ENCODE measurements around the gene TSPAN15.

TSPAN15 gene

GRCh38 chr10:69411476-69411875 lies 39.8 kb upstream of the TSPAN15 start:
- peak; percentile 38 for DNase-seq (ENCODE audit: low read depth)
- TF ChIP-seq CTCF (IDR thresholded peaks at IDR 0.05; ENCODE audit: insufficient read depth, low read depth, low read length, missing control alignments) = no peak
- H3K4me3 ChIP-seq (ENCODE audit: low read length) = no peak overlapping the region

- DNase-seq (ENCODE audit: low read depth) = no peak
- H3K4me3 ChIP-seq (ENCODE audit: low read length) = no peak overlapping the region
- no peak for TF ChIP-seq CTCF (IDR thresholded peaks at IDR 0.05; ENCODE audit: insufficient read depth, low read depth, low read length, missing control alignments)
Observed at GRCh38 chr10:69412232-69412790, 39.0 kb upstream of the TSPAN15 start.

GRCh38 chr10:69413221-69413865 lies 37.9 kb upstream of the TSPAN15 start:
- peak; percentile 65 for DNase-seq (ENCODE audit: low read depth)
- no peak overlapping the region for H3K4me3 ChIP-seq (ENCODE audit: low read length)
- TF ChIP-seq CTCF (IDR thresholded peaks at IDR 0.05; ENCODE audit: insufficient read depth, low read depth, low read length, missing control alignments) = peak; percentile 59

- no peak for DNase-seq (ENCODE audit: low read depth)
- H3K4me3 ChIP-seq (ENCODE audit: low read length) = no peak overlapping the region
- no peak for TF ChIP-seq CTCF (IDR thresholded peaks at IDR 0.05; ENCODE audit: insufficient read depth, low read depth, low read length, missing control alignments)
Observed at GRCh38 chr10:69414036-69415018, 36.9 kb upstream of the TSPAN15 start.

GRCh38 chr10:69415049-69415448 lies 36.2 kb upstream of the TSPAN15 start:
- H3K4me3 ChIP-seq (ENCODE audit: low read length) = no peak overlapping the region
- no peak for TF ChIP-seq CTCF (IDR thresholded peaks at IDR 0.05; ENCODE audit: insufficient read depth, low read depth, low read length, missing control alignments)
- no peak for DNase-seq (ENCODE audit: low read depth)

- TF ChIP-seq CTCF (IDR thresholded peaks at IDR 0.05; ENCODE audit: insufficient read depth, low read depth, low read length, missing control alignments) = no peak
- H3K4me3 ChIP-seq (ENCODE audit: low read length) = no peak overlapping the region
- DNase-seq (ENCODE audit: low read depth) = no peak
Observed at GRCh38 chr10:69415951-69416350, 35.3 kb upstream of the TSPAN15 start.

Measured in epithelial cell of esophagus (primary cell).